IMR-90 (cell line): ENCODE data around the gene ARHGAP15.

Experiments used
- CHD1 ChIP-seq: IDR thresholded peaks from 2 replicates; pipeline ENCODE4 v1.6.1; 2012; ENCODE audit warnings: low read depth, low read length, improper control_type of control experiment
- CTCF ChIP-seq: conservative IDR thresholded peaks from 2 replicates; pipeline ENCODE4 v1.5.1; 2012; ENCODE audit warnings: mild to moderate bottlenecking, low read depth, low read length, improper control_type of control experiment
- FOS ChIP-seq: fragments of 150-350 bp; IDR thresholded peaks from 2 replicates; pipeline ENCODE4 v1.6.1; 2016; ENCODE audit warnings: low read depth, low read length
- MXI1 ChIP-seq: IDR thresholded peaks from 2 replicates; pipeline ENCODE4 v1.6.1; 2012; ENCODE audit warnings: low read depth, mild to moderate bottlenecking, low read length, moderate library complexity, borderline replicate concordance
- POLR2A ChIP-seq: IDR thresholded peaks from 2 replicates; pipeline ENCODE4 v1.6.1; 2012; ENCODE audit warnings: mild to moderate bottlenecking, low read depth, low read length
- RCOR1 ChIP-seq: IDR thresholded peaks from 2 replicates; pipeline ENCODE4 v1.6.1; 2012; ENCODE audit warnings: mild to moderate bottlenecking, low read length, improper control_type of control experiment; ENCODE audit not compliant: insufficient replicate concordance
- RFX5 ChIP-seq: IDR thresholded peaks from 2 replicates; pipeline ENCODE4 v1.8.0; 2012; ENCODE audit warnings: low read depth, mild to moderate bottlenecking, low read length, moderate library complexity
- SMC3 ChIP-seq: fragments of 150-350 bp; IDR thresholded peaks from 2 replicates; pipeline ENCODE4 v1.6.1; 2016; ENCODE audit warnings: low read depth, mild to moderate bottlenecking, antibody characterized with exemption, low read length, moderate library complexity
- TF ChIP-seq, protein P1 (sequence below): fragments of 150-350 bp; IDR thresholded peaks from 2 replicates; pipeline ENCODE4 v1.6.1; 2017; ENCODE audit warnings: mild to moderate bottlenecking, antibody characterized with exemption, low read length, low read depth

- TF ChIP-seq CTCF, result no peak
- no peak for TF ChIP-seq POLR2A
- no peak for TF ChIP-seq CHD1
- no peak for TF ChIP-seq SMC3
- TF ChIP-seq, protein P1, sequence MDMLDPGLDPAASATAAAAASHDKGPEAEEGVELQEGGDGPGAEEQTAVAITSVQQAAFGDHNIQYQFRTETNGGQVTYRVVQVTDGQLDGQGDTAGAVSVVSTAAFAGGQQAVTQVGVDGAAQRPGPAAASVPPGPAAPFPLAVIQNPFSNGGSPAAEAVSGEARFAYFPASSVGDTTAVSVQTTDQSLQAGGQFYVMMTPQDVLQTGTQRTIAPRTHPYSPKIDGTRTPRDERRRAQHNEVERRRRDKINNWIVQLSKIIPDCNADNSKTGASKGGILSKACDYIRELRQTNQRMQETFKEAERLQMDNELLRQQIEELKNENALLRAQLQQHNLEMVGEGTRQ, result no peak
- no peak for TF ChIP-seq FOS
- no peak for TF ChIP-seq RCOR1
- no peak for TF ChIP-seq MXI1
- TF ChIP-seq RFX5, result no peak
Measured at GRCh38 chr2:143428700-143429099, 299.5 kb downstream of the ARHGAP15 start.
